HG02885 (cell line): ENCODE measurements around the gene SPRR3.

Experiments used
- ATAC-seq: cut with Tn5 transposase; IDR thresholded peaks from one replicate; pipeline ENCODE4 v1.9.1; 2021; ENCODE audit warnings: mild to moderate bottlenecking; ENCODE audit not compliant: unreplicated experiment, poor library complexity

SPRR3 gene

GRCh38 chr1:153001382-153001781, at the start of gene SPRR3:
Gene SPRR3 (plus strand): TSS chr1:153001749. CDS start chr1:153003021, 1,272 bp downstream.
- ATAC-seq, result no peak

GRCh38 chr1:152953761-152954160, 47.8 kb upstream of the SPRR3 start:
- ATAC-seq, result no peak

GRCh38 chr1:152954436-152954835, 47.1 kb upstream of the SPRR3 start:
- ATAC-seq, result no peak

DNA sequence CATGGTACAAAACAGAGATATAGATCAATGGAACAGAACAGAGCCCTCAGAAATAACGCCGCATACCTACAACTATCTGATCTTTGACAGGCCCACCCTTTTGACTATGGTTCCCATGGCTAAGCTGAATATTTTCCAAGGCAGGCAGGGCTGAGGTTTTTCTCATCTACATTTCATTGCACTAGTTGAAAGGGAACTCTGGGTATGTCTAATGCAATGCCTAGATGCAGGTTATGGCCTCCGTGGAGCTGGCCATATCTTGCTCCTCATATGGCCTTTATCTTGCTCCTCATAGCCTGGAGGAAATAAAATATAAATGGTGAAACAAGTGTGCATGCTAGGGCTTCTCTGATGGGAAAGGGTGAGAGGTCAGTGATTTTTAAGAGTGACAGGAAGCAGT, 44.0 kb upstream of the SPRR3 start:
- ATAC-seq, result no peak

DNA sequence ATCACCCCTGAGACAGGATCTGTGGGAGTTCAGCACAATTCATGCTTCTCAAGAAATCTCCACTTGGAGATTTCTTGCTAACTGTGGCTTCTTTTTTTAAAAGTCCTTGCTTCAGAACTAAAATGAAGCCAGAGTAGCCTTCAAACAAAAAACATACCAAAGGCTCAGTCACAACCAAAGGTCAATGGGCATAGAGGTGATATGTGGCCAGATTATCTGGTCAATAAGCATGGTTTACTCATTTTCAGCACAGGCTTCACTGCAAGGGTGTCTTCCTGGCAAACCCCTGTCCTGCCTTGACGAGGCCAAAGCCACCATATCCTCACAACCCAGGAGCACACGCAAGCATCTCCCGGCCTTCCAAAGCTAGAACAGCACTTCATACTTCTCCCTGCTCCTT, 42.3 kb upstream of the SPRR3 start:
- ATAC-seq, result no peak

GRCh38 chr1:152959801-152960451, 41.6 kb upstream of the SPRR3 start:
- ATAC-seq, result no peak

GRCh38 chr1:152960452-152961044, 41.0 kb upstream of the SPRR3 start:
- no peak for ATAC-seq

- no peak for ATAC-seq
These were observed 40.2 kb upstream of the SPRR3 start for GRCh38 chr1:152961226-152961891.

- no peak for ATAC-seq
These were observed 38.6 kb upstream of the SPRR3 start for GRCh38 chr1:152962876-152963415.

DNA sequence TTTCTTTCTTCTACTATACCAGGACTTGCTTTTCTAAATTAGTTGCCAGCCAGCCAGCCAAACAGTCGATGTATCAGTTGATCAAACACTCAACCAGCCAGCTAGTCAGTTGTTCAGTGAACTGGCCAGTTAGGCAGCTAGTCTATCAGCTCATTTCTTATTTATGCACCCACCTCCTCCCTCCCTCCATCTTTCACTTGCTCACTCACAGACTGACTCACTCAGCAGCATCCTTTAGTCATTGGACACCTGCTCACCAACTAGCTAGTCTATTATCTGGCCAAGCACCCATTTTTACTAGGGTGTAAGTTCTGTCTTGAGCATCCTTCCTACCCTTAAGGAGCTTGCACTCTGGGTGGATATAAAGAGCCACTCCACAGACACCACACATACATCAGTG, 37.0 kb upstream of the SPRR3 start:
- no peak for ATAC-seq

DNA sequence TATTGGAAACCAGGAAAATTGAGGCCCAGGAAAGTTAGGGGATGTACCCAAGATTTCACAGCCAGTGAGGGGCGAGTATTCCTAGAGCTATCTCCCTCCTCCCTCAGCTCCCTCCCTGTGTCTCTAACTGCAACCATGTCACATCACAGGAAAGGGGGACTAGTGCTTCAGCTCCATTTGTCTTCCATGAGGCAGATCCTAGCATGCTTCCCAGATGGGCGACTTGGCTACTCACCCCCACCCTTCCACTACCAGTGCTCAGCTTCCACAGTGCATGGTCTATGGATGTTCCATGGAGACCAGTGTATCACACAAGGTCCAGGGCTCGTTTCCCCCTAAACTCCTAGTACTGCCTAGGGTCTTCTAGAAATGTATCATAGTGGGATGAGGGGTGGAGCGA, 35.7 kb upstream of the SPRR3 start:
- no peak for ATAC-seq

GRCh38 chr1:152967201-152967600, 34.3 kb upstream of the SPRR3 start:
- no peak for ATAC-seq

- ATAC-seq, result peak; percentile 90
These were observed 33.3 kb upstream of the SPRR3 start for GRCh38 chr1:152968248-152968647.

DNA sequence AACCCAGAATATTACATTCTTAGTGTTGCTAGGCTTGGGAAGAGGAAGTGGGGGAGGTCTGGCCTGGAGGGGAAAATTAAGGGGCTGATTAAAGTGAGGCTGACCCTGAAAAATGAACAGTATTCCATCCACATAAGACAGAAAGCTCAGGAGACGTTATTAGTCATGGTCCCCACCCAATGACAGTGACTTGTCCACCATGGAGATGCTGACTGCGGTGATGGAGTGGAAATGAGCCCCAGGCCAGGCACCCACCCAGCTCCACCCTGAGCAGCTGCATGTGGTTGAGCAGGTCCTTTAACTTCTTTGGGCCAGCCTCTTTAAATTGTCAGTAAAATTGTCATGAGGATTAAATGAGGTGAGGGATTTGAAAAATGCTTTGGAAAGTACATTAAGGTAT, 32.5 kb upstream of the SPRR3 start:
- no peak for ATAC-seq

GRCh38 chr1:152970495-152970894, 31.1 kb upstream of the SPRR3 start, which contains the start of gene SPRR4:
Gene SPRR4 (plus strand): TSS chr1:152970648. CDS start chr1:152971891, 1,243 bp downstream.
- no peak for ATAC-seq

GRCh38 chr1:152972196-152972886, 29.2 kb upstream of the SPRR3 start:
- no peak for ATAC-seq

- no peak for ATAC-seq
These were observed 24.9 kb upstream of the SPRR3 start for GRCh38 chr1:152976688-152977087.

- ATAC-seq, result no peak
These were observed 23.9 kb upstream of the SPRR3 start for GRCh38 chr1:152977614-152978013.

DNA sequence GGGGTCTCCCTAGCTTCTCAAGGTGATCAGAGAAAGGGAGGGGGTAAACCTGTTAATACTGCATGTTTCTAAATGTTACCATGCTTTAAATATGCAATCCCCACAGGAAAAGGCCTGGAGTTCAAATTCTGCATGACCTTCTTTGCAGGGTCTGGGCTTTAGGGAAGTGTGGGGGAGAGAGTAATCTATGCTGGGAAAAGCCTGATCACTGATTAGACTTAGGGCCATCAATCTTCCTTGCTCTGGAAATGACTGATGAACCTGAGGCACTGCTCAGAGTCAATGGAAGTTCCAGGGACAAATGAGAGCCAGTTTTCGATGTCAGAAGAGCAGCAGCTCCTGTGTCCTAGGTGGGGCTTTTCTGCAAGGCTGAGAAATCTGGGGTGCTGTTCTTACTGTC, 20.9 kb upstream of the SPRR3 start:
- ATAC-seq, result no peak

DNA sequence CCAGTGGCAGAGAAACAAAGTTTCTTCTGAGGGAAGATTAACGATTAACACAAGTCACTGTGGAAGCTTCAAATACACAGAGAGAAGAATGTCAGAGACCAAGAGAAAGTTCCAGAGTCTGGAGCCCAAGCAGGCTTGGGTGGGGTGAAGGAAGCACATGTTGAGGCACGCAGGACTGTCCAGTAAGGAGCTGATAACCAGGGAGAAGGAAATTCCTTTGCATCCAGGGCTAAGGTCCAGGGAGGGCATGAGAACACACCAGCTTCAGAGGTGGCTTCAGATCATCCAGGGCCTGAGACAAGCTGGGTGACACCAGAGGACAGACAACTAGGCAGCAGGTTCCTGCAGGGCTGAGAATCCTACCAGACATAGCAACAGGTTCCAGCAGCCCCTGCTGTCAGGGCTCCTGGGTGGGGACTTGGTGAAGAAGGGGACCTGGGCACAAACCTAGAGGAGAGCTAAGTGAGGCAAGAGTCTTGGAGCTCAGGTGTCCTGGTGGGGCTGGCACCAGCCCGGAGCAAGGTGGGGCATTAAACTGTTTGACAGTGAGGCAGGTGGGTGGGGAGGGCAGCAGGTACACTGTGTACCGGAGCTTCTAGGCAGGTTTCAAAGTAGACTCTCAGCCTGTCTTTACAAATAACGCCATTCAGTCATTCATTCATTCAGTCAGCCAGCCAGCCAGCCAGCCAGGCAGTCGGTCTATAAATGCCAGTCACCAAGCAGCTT, 20.2 kb upstream of the SPRR3 start:
- ATAC-seq, result no peak
